ENCODE measurements around the gene TRMT61A.

Gene TRMT61A

GRCh38 chr14:103581954-103582703, 53.1 kb downstream of the TRMT61A start:
- DNase-seq, result no peak
- in situ Hi-C loops (cut with MboI; ENCODE audit: low pct_unique_long_range_greater_than_20kb, low sequenced_read_pairs), result no loop called here

GRCh38 chr14:103584326-103584915, 55.4 kb downstream of the TRMT61A start:
- no peak for DNase-seq
- in situ Hi-C loops (cut with MboI; ENCODE audit: low pct_unique_long_range_greater_than_20kb, low sequenced_read_pairs), result no loop called here

Data from KBM-7 (cell line).